Prostate gland (tissue), 2 donors: ENCODE data around the gene FOSL1.

ENCODE experiments used
- CTCF ChIP-seq, 4 experiments: fragments of 200-600 bp in 2 of 4; fragments of 450-650 bp in 2 of 4; sonication (generic) in 2 of 4; IDR thresholded peaks; 1 replicate in 3 of 4; 2 replicates in 1 of 4; pipeline ENCODE4 v1.5.1; 2016 to 2019; ENCODE audit warnings: antibody characterized with exemption in 4 of 4, mild to moderate bottlenecking in 2 of 4, moderate library complexity in 2 of 4
- POLR2AphosphoS5 ChIP-seq: sonication (generic); formaldehyde crosslinking; IDR thresholded peaks from one replicate; pipeline ENCODE4 v1.6.1; 2017; ENCODE audit warnings: antibody characterized with exemption

- TF ChIP-seq CTCF (IDR thresholded peaks at IDR 0.05) (no peak), POLR2AphosphoS5 (no peak)
These were observed 27.4 kb downstream of the FOSL1 start, which contains the start of gene EFEMP2 for GRCh38 chr11:65872586-65873317.
